Superior temporal gyrus (tissue), 1 donor: ENCODE results near the gene LIN7B.

Experiments used
- DNase-seq: peaks from one replicate; pipeline ENCODE4 v3.0.0-alpha.2; 2016; ENCODE audit errors: extremely low spot score

The LIN7B gene

DNA sequence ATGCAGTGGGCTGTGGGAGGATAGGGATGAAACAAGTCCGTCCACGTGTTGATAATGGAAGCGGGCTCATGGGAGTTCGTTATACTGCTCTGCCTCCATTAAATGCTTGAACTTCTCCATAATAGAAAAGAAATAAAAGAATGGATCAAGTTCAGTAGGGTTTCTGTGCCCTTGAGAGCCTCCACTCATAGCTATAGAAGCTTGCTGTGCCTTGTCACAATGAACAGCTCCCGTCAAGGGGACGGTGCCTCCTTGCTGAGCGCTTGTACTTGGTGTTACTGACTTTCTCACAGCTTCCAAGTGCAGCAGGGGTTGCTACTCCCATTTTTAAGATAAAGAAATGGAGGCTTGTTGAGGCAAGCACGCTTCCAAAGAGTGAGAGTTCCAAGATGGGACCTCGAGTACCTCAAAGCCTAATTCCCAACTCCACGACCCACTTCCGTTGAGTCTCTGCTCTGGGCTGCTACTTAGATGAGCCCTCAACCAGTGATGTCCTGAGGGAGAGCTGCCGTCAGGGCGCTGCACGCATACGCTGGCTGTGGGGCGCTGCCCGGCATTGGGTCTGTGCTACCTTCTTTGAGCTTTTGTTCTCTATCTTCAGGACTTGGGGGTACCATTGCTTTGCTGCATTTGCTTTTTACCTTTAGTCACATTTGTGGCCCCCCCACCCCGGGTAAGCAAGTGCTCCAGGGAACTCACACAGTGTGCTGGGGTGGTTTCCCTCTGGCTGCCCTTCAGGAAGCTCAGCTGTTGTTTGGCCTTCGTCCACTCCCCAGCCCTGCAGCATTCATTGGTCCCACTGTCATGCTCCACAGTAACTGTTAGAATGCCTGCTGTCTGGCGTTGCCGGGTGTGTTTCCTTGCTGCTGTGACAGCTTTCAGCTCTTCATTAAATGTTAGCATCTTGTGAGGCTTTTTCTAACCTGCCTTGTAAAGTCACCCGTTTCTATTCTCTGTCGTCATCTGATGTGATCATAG lies 19.4 kb upstream of the LIN7B start:
- DNase-seq: peak; percentile 61

DNA sequence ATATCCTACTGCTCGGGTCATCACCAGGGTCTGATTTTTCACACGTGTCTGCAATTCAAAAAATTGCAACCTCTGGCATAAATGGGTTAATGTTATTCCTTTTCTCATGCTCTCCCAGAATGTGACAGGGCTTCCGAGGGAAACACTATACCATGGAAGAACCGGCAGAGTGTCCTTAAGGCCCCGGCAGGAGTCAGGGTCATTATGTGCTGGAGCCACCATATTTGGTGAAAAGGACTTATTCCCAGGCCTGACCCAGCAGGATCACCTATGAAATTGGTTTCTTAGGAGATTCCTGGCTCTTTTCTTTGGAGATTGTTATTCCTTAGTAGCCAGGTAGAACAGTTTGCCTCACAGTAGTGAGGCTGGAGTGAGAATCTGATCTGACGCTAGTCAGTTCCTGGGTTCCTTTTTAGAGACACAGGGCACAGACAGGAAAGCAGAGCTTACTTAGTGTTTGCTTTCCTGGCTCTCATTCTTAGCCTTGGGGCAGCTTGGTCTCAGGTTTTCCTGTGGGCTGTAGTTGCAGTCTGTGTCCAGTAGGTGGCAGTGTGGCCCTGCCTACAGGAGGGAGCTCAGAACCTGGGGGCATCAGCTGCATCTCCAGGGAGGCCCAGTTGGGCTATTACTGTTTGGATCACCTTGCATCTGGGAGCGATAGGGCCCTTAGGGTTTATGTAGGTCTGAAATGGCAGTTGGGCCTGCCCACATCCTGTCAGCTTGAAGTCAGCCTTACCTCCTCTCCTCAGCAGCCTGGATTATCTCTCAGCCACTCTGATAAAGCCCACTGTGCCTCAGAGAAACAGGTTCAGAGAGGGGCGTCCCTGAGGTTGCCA lies 16.5 kb upstream of the LIN7B start:
- DNase-seq: peak; percentile 89

DNA sequence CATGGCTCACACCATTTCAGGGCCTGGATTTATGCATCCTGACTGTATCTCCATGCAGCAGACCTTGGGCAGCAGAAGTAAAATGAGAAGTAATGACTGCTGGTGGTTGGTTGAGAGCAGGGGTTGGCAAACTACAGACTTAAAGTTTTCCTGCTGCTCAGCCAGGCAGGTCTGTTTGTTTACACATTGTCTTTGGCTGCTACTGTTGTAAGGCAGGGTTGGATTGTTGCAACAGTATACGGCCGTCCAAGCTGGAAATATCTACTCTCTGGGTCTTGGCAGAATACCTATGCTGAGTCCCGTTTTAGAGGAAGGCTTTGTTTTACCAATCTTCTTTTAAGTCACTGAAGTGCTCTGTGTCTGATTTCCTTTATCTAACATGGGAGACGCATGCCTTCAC lies 15.4 kb upstream of the LIN7B start:
- no peak for DNase-seq

DNA sequence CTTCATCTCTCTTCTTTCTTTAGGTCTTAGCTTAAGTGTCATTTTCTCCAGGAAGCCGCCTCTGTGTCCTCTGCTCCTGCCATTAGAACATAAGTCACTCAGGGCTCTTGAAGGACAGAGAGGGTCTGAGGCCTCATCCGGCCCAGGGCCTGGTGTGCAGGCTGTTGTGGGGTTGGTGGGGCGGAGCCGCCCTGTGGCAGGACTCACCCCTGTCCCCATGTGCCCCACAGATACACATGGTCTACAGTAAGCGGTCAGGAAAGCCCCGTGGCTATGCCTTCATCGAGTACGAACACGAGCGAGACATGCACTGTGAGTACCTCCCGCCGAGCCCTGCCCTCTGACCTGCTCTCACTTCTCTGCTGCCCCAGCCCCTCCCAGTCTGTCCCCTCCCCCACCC lies 13.0 kb upstream of the LIN7B start:
- DNase-seq: no peak

DNA sequence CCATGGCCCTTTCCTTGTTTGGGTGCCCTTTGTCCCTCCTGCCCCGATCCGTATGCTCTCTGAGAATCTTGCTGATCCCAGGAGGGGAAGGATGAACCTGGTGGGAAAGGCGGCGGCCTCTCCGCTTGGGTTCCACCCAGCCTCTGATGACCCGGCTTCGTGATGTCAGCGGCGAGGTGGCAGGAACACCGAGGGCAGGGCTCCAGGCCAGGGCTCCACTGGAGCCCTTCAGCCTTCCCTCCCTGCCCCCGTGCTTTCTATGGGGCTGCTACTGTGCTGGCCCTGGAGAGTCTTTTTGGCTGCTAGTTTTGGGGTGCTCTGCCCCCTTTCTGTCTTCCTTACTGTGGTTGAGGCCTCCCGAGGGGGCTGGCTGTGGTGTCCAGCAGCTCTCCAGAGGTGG lies 11.9 kb upstream of the LIN7B start:
- DNase-seq: no peak

DNA sequence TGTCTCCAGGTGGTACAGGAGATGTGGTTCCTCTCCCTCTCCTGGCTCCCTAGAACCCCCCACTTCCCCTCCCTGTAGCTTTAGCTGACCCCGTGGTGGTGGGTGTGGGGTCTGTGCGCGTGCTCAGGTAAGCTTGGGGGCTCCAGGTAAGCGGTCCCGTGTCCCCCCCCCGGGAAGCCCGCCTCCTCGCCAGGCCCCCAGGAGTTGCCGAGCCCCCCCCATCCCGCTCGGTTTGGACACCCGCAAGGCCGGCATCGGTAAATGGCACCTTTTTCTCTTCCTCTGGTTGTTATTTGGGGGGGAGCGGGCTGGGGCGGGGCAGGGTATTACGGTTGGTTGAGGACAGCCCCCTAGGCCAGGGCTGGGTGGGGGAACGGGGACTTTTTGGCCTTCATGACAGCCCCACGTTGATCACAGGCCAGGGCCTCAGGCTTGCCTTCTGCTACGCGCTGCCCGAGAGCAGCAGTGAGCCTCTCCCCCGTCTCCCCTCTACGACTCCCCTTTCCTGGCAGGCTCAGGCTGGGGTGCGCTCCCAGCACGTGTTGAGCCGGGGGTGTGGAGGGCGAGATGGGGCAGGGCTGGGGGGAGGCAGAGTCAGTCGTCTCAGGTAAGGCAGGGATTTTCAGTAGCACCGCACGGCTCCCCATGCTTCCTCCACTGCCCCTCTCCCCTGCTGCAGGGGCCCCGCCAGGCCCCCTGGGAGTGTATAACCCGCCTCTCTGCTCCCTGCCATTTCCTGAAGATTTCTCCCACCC lies 10.7 kb upstream of the LIN7B start:
- DNase-seq: no peak

DNA sequence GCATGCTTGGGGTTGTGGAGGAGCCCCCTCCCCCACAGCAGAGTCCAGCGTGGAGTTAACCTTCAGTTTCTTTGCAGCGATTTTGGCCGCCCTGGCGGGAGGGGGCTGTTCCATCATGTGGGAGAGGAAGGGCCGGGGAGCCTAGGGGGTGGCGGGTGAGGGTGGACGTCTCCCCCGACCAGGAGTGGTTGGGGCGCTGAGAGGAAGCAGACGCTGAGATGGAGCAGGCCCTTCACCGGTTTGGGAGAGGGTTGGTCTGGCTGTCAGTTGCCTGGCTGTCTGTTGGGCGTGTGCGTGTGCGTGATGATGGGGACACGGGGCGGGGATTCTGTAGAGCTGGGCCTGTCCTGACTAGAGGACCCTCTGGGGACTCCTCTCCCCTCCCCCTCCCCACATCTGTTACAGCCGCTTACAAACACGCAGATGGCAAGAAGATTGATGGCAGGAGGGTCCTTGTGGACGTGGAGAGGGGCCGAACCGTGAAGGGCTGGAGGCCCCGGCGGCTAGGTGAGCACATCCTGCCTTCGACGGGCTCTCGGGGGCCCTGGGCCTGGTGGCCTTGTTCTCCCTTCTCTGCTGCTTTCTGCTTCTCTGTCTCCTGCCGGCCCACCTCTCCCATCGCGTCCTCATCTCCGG lies 9.8 kb upstream of the LIN7B start:
- DNase-seq: no peak

DNA sequence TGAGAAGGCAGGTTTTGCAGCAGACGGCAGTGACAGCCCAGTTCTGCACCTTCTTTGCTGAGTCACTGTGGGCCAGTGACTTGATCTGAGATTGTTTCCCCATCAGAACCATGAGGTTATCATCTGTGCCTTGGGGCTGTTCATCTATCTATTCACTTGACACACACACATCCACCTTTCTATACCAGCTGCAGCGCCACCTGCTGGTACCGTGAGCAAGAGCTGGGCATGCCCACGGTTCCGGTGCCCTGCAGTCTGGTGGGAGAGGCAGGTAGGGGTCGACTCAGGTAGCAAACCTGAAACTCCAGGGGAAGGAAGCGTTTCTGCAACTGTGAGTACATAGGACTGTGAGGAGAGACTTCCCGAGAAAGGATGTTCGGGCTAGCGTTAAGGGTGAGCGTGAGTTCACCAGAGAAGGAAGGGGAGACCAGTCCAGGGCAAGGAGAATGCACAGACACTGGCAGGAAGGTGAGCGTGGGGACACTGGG lies 7.5 kb upstream of the LIN7B start:
- DNase-seq: peak; percentile 59

DNA sequence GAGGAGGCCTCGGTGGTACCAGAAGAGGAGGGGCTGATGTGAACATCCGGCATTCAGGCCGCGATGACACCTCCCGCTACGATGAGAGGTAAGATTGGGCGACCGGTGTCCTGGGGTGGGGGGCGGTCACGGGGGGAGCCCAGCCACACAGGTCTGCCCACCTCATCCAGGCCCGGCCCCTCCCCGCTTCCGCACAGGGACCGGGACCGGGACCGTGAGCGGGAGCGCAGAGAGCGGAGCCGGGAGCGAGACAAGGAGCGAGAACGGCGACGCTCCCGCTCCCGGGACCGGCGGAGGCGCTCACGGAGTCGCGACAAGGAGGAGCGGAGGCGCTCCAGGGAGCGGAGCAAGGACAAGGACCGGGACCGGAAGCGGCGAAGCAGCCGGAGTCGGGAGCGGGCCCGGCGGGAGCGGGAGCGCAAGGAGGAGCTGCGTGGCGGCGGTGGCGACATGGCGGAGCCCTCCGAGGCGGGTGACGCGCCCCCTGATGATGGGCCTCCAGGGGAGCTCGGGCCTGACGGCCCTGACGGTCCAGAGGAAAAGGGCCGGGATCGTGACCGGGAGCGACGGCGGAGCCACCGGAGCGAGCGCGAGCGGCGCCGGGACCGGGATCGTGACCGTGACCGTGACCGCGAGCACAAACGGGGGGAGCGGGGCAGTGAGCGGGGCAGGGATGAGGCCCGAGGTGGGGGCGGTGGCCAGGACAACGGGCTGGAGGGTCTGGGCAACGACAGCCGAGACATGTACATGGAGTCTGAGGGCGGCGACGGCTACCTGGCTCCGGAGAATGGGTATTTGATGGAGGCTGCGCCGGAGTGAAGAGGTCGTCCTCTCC lies 6.3 kb upstream of the LIN7B start:
- DNase-seq: no peak

DNA sequence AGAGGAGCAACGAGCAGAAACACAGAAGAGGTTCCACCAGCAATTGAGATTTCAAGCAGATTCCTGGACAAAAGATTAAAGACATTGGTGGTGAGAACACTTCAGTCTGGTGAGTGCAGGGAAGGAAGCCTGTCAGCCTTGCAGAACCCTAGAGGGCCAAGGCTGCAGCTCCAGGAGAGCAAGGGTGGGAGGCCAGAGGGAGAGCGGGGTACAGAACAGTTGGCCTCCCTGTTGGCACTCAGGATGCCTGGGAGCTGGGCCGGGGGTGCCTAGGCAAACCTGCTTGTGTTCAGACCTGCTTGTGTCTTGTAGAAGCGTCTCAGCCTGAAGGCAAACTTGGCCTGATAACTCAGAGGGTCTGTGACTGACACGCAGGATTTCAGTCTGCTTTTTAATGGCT lies 5.1 kb upstream of the LIN7B start:
- DNase-seq: no peak

DNA sequence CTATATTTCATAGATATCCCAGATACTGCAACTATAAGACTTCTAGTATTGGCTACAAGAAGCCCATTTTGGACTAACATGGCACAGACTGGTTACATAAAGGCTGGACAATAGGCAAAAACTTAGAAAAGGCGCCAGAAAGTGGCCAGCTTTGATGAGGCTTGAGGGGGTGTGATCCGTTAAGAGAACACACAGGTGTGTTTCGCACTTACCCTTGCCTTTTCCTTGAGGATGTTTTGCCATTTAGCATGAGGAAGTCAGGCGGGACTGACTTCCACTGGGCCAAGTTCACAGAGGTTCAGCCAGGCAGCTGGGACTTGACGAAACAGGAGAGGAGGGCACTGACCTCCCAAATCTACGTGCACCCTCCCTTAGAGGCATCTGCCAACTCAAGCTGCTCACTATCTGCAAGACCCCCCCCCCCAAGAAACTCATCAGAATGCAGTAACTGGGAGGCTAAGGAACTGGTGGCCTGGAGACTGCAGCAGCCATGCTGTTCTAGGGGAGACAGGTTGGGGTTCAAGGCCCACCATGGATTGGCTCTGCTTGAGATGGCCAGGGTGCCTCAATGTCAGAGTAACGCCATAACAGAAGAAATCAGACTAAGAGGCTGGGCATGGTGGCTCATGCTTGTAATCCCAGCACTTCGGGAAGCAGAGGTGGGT lies 4.5 kb upstream of the LIN7B start:
- DNase-seq: no peak

DNA sequence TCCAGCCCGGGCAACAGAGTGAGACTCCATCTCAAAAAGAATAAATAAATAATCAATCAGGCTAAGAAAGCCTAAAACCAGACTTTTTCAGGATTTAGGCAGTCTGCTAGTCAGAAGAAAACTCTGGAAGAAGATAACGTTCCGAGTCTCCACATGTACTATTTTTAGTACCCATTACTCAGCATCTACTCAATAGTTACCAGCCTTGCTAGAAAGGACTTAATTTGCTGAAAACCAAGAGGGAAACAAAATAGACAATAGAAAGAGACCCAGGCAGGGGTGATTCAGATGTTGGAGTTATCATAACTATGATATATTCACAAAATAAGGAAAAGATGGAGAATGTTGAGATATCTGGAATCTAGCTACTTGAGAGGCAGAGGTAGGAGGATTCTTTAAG lies 3.6 kb upstream of the LIN7B start:
- peak; percentile 34 for DNase-seq

DNA sequence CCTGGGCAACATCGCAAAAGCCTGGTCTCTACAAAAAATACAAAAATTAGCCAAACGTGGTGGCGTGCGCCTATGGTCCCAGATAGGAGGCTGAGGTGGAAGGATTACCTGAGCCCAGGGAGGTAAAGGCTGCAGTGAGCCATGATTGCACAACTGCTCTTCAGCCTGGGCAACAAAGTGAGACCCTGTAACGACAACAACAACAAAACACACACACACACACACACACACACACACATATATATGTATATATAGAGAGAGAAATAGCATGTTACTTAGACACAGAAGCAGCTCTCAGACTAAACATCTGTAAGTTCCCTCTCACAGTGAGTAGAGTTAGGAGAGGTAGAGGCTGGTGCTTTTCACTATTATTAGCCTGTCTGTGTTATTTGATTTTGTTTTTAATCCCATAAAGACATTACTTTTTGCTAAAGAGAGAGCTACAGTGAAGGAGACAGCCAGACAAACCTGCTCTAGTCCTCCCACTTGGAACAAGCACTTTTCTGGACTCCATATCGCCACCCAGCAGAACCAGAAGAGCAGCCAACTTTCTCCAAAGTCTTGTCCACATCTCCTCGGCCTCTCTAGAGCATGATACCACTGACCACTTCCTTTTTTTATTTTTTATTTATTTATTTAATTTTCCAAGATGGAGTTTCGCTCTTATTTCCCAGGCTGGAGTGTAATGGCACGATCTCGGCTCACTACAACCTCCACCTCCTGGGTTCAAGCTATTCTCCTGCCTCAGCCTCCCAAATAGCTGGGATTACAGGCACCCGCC lies 2.8 kb upstream of the LIN7B start:
- no peak for DNase-seq

DNA sequence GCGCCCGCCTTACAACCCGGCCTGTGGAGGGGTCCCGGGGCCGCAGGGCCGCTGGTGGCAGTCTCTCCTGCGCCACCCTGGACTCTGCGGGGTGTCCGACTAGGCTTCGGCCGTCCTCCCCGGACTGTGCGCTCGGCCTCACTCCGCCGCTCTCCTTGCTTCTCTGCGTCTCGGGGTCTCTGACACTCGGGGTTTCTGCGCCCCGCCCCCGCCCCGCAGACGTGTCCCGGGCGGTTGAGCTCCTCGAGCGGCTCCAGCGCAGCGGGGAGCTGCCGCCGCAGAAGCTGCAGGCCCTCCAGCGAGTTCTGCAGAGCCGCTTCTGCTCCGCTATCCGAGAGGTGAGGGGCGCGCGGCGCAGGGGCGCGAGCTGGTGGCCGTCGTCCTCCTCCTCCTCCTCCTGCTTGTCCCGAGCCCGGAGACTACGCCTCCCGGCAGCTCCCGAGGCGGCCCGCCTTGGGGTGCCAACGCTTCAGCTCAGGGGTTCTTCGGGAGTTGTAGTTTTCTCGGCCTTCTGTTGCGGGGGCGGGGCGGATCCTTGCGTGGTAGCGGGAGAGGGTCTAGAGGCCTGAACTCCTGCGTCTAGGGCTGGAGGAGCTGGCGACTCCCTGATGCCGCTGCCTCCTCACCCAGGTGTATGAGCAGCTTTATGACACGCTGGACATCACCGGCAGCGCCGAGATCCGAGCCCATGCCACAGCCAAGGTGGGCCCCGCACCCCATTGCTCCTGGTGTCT lies 627 bp downstream of the LIN7B start:
- DNase-seq: peak; percentile 75

DNA sequence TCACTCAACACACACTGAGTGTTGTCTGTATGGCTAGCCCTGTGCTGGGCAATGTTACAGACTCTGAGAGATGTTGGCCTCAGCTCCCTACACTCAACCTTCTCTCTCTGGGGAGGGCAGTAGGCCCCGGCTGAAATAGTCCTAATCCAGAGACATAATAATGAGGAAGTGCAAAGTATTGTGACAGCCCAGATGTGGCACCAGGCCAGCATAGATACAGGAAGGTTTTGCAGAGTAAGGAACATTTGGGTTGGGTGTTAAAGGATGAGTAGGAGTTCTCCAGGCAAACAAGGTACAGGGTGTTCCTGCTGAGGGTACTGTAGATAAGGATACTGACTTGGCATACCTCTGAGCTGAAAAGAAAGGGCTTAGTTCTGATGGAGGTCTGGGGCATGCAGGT lies 2.4 kb downstream of the LIN7B start:
- no peak for DNase-seq

DNA sequence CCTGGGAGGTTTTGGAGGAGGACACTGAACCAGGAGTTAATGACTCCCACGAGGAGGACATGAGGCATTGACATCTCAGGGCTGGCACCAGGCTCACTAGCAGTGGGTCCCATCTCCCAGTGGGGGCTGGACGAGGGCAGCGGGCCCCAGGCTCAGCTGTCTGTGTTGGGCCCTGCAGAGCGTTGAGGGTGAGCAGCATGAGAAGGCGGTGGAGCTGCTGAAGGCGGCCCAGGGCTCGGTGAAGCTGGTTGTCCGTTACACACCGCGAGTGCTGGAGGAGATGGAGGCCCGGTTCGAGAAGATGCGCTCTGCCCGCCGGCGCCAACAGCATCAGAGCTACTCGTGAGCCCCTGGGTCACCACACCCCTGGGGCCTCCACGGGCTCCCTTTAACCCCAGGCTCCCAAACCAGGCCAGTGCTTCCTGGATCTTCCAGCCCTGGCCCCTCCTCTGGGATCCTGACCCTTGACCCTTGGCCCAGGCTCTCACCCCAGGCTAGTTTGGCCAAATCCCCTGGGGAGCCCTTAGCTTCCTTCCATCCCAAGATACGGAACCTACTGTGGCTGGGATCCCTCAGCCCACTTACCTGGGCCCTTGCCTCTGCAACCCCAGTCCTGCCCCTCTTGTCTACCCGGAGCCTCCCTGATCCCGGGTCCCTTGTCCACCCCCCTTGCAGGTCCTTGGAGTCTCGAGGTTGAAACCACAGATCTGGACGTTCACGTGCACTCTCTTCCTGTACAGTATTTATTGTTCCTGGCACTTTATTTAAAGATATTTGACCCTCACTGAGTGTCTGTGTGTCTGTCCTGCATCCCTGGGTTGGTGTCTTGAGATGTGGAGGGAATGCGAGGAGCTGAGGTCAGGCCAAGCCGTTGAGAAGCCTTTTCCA lies 3.8 kb downstream of the LIN7B start:
- DNase-seq: no peak
